ENCODE measurements around the gene C22orf42.

Gene C22orf42

DNA sequence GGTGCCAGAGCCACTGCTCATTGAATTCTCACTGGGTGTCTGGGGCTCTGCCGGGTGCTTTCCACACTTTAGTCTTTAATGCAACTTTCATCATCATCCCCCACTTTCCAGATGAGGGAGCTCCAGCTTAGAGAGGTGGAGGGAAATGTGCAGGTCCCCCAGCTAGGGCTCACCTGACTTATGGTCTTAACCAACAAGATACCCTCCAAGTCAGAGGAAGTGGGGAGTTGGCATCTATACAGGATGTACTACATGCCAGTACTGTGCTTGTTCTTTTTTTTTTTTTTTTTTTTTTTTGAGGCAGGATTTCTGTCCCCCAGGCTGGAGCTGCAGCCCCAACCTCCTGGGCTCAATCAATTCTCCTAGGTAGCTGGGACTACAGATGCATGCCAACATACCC is 26.3 kb downstream of the C22orf42 start:
- no peak for DNase-seq

DNA sequence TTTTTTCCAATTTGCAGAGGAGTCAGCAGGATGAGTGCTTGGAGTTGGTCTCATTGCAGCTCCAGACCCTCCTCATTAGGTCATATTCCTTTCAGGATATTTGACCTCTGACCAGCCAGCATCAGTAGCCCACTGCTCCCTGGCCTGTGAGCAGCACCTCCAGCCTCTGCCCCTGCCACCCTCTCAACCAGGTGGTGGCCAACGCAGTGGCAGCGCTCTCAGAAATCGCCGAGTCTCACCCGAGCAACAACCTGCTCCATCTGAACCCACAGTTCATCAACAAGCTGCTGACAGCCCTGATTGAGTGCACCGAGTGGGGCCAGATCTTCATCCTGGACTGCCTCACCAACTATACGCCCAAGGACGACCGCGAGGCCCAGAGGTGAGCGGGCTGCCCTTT is 27.0 kb downstream of the C22orf42 start:
- DNase-seq: no peak

DNA sequence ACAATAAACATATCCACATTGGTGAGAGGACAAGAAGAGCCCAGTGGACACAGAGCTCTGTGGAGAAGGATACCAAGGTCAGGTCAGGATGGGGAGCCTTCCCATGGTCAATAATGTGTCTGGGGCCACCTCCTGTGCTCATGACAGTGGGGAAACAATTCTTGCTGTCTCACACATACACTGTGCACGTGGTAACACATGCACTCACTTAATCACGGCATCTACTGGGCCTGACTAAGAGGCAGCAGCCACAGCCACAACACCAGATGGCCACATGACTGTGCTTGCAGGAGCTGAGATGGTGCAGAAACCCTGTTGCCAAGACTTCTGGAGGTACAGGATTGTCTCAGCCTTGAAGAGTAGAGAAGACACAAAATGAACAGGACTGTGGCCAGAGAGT is 28.6 kb downstream of the C22orf42 start:
- DNase-seq: no peak

- no peak for DNase-seq
Observed at GRCh38 chr22:32127904-32128303, 31.2 kb downstream of the C22orf42 start.

DNA sequence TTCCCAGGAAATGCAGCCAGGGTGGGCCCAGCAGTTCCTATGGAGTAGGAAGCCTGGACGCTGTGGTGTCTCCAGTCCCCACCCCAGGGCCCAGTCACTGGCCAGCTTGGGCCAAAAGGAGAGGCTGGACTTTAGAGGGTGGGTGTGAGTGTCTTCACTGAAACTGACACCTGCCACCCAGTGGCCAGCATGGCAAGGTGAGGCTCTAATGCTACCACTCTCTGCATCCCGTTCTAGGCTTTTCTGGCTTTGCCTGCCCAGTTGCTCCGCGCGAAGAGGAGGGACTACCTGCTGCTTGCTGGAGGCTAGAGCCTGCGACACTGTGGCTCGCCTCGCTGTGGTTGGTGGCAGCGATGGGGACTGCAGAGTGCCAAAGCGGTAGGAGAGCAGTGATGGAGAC is 35.4 kb downstream of the C22orf42 start:
- DNase-seq: no peak

GRCh38 chr22:32122899-32123298 is 36.2 kb downstream of the C22orf42 start:
- DNase-seq: no peak

DNA sequence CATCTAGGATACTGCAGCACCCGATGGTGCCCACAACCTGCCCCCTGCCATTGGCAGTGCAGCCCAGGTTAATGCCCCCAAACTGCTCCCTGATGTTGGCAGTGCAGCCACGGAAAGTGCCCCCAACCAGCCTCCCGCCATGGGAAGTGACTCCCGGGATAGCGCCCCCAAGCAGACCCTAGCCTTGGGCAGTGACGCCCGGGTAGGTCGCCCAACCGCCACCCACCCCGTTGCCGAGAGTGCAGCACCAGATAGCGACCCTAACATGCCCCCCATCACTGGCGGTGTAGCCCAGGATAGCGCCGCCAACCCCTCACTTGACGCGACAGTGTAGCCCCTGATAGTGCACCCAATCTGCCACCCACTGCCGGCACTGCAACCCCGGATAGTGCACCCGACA is 38.5 kb downstream of the C22orf42 start:
- DNase-seq: no peak

- no peak for DNase-seq
Observed at GRCh38 chr22:32119568-32120235, 39.4 kb downstream of the C22orf42 start.

- DNase-seq: no peak
Observed at GRCh38 chr22:32112380-32112779, 46.7 kb downstream of the C22orf42 start.

DNA sequence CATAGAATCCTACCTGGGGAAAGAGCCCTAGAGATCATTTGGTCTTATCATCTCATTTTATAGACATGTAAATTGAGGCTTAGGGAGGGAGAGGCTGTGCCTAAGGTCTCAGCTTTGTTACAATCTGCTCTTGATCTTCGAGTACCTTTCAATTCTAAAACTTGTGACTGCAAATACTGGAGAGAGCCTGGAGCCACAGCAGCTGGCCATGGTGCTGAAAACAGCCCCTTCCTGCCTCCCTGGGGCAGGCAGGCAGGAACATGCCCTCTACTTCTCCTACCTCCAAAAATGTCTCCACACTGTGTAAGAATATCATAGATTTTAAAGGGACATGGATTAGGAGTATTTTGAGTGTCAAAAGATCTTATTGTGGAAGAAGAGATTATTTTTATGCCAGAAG is 52.2 kb downstream of the C22orf42 start:
- no peak for DNase-seq

GRCh38 chr22:32103658-32104315 is 55.3 kb downstream of the C22orf42 start:
- no peak for DNase-seq

GRCh38 chr22:32100711-32101110 is 58.4 kb downstream of the C22orf42 start:
- no peak for DNase-seq
